Endothelial cell of umbilical vein (primary cell): Measurements from ENCODE around the gene TNS1. TPM values are rescaled to one million over a fixed set of nuclear protein-coding genes. Genes with fewer than 3 reads are reported as not detected.

Experiments
- BruUV-seq: library from RNA; stranded (reverse); fragments of 400-500 nt; replicated peaks from 2 replicates; lab custom pipeline; 2021; lab: Mats Ljungman, UMichigan
- CTCF ChIA-PET: fragments of 300-600, 350-600 bp; sonication (Branson Sonifier 250); formaldehyde crosslinking; loops from one replicate; lab custom pipeline; 2021; ENCODE audit warnings: antibody characterized with exemption, inconsistent platforms; lab: Charles Lee
- POLR2A ChIA-PET: fragments of 300-600, 350-600 bp; sonication (Branson Sonifier 250); formaldehyde crosslinking; loops from one replicate; lab custom pipeline; 2021; ENCODE audit warnings: antibody characterized with exemption, inconsistent platforms; lab: Charles Lee
- DNase-seq: peaks from one replicate; pipeline ENCODE4 v3.0.0-alpha.2; 2011; ENCODE audit warnings: low read depth, low spot score
- FAIRE-seq: peaks from 2 replicates; lab custom pipeline; 2011; peaks lifted over from hg19 to GRCh38; lab: Jason Lieb, UNC
- H2AFZ ChIP-seq: 2 replicates; pipeline ENCODE4 v1.6.0; 2012; ENCODE audit warnings: low read depth, low read length, control low read depth, inconsistent platforms
- H3K27ac ChIP-seq: 2 replicates; pipeline ENCODE4 v1.5.1; 2011; ENCODE audit warnings: low read depth, mild to moderate bottlenecking, control low read depth, low read length, moderate library complexity; ENCODE audit not compliant: insufficient read depth
- H3K27me3 ChIP-seq, 2 experiments: 2 replicates each; pipeline versions ENCODE4 v1.6.0 to v1.6.1; 2011; ENCODE audit warnings: low read length in 2 of 2, mixed read lengths in 1 of 2; ENCODE audit not compliant: control insufficient read depth in 2 of 2, insufficient read depth in 2 of 2
- H3K36me3 ChIP-seq, 2 experiments: 2 replicates in 1 of 2; 3 replicates in 1 of 2; pipeline ENCODE4 v1.5.1; 2011; ENCODE audit warnings: low read length in 2 of 2, mild to moderate bottlenecking in 1 of 2, moderate library complexity in 1 of 2; ENCODE audit not compliant: control insufficient read depth in 2 of 2, insufficient read depth in 2 of 2; ENCODE audit errors: extremely low read depth in 1 of 2
- H3K4me1 ChIP-seq: 3 replicates; pipeline ENCODE4 v1.5.1; 2011; ENCODE audit warnings: mild to moderate bottlenecking, low read length; ENCODE audit not compliant: control insufficient read depth, insufficient read depth; ENCODE audit errors: extremely low read depth
- H3K4me2 ChIP-seq: 2 replicates; pipeline ENCODE4 v1.6.1; 2011; ENCODE audit warnings: low read length, control low read depth, mixed read lengths; ENCODE audit not compliant: insufficient read depth
- H3K4me3 ChIP-seq, 3 experiments: fragments of 200-600 bp in 1 of 3; sonication (generic), shearing (Covaris generic) in 1 of 3; replicated peaks in 1 of 3; 2 replicates each; pipeline ENCODE4 v1.5.1; 2011 to 2016; ENCODE audit warnings: control low read depth in 3 of 3, low read length in 3 of 3, mild to moderate bottlenecking in 2 of 3, inconsistent platforms in 1 of 3, low read depth in 1 of 3, moderate library complexity in 1 of 3; ENCODE audit not compliant: insufficient read depth in 1 of 3
- H3K79me2 ChIP-seq: 2 replicates; pipeline ENCODE4 v1.6.0; 2012; ENCODE audit warnings: low read length, inconsistent platforms; ENCODE audit not compliant: control insufficient read depth, insufficient read depth
- H3K9ac ChIP-seq: replicated peaks from 2 replicates; pipeline ENCODE3; 2011; ENCODE audit warnings: low read length, control low read depth; ENCODE audit not compliant: insufficient read depth; ENCODE audit errors: extremely low read depth
- H3K9me1 ChIP-seq: replicated peaks from 3 replicates; pipeline ENCODE4 v1.6.0; 2011; ENCODE audit warnings: mild to moderate bottlenecking, low read length; ENCODE audit not compliant: control insufficient read depth, insufficient read depth; ENCODE audit errors: extremely low read depth
- H3K9me3 ChIP-seq: replicated peaks from 2 replicates; pipeline ENCODE4 v1.5.1; 2012; ENCODE audit warnings: low read length, inconsistent platforms; ENCODE audit not compliant: control insufficient read depth, insufficient read depth
- H4K20me1 ChIP-seq: replicated peaks from 2 replicates; pipeline ENCODE3; 2011; ENCODE audit warnings: mild to moderate bottlenecking, low read length; ENCODE audit not compliant: control insufficient read depth, insufficient read depth; ENCODE audit errors: extremely low read depth
- CTCF ChIP-seq, 2 donors: IDR thresholded peaks; 1 replicate in 1 of 2; 2 replicates in 1 of 2; pipeline ENCODE4 v1.5.1; 2011; ENCODE audit warnings: low read length in 2 of 2, mild to moderate bottlenecking in 2 of 2, moderate library complexity in 2 of 2, control low read depth in 1 of 2, inconsistent platforms in 1 of 2, low read depth in 1 of 2; ENCODE audit not compliant: insufficient read depth in 1 of 2; ENCODE audit errors: extremely low read depth in 1 of 2
- EZH2 ChIP-seq: IDR thresholded peaks from 2 replicates; pipeline ENCODE4 v1.6.1; 2012; ENCODE audit warnings: borderline replicate concordance, low read depth, mild to moderate bottlenecking, moderate library complexity, low read length, inconsistent platforms; ENCODE audit not compliant: severe bottlenecking
- FOS ChIP-seq: IDR thresholded peaks from 2 replicates; pipeline ENCODE4 v1.6.1; 2011; ENCODE audit warnings: mild to moderate bottlenecking, low read length, moderate library complexity, borderline replicate concordance; ENCODE audit not compliant: insufficient read depth
- GATA2 ChIP-seq: IDR thresholded peaks from 2 replicates; pipeline ENCODE4 v1.7.0; 2011; ENCODE audit warnings: low read depth, mild to moderate bottlenecking, moderate library complexity, mixed read lengths, low read length; ENCODE audit not compliant: insufficient read length, insufficient read depth
- JUN ChIP-seq: IDR thresholded peaks from 2 replicates; pipeline ENCODE4 v1.6.1; 2011; ENCODE audit warnings: borderline replicate concordance, low read depth; ENCODE audit not compliant: insufficient read length, insufficient read depth
- MAX ChIP-seq: IDR thresholded peaks from 2 replicates; pipeline ENCODE4 v1.6.1; 2011; ENCODE audit not compliant: insufficient read depth, insufficient read length
- MYC ChIP-seq: IDR thresholded peaks from one replicate; pipeline ENCODE4 v1.6.1; 2011; ENCODE audit warnings: mild to moderate bottlenecking, low read depth, low read length
- POLR2A ChIP-seq: IDR thresholded peaks from 2 replicates; pipeline ENCODE4 v1.6.1; 2012; ENCODE audit warnings: low read depth, mild to moderate bottlenecking, control low read depth, low read length
- POLR2AphosphoS5 ChIP-seq: IDR thresholded peaks from 2 replicates; pipeline ENCODE4 v1.6.1; 2012; ENCODE audit warnings: low read depth, mild to moderate bottlenecking, control low read depth, low read length, moderate library complexity; ENCODE audit not compliant: insufficient read depth
- dilution Hi-C: fragments of 300-500 bp; cut with MboI; formaldehyde crosslinking; loops from one replicate; pipeline ENCODE4 v1.15.0; 2019; ENCODE audit warnings: low sequenced_read_pairs; ENCODE audit not compliant: extremely low pct_ligation_motif_present
- intact Hi-C: fragments of 100-400 bp; cut with micrococcal nuclease; formaldehyde crosslinking; loops from one replicate; pipeline ENCODE4 v1.10.0; 2022
- polyA plus RNA-seq, 4 experiments: library from polyadenylated mRNA; depleted of rRNA in 3 of 4; stranded (reverse) in 3 of 4; unstranded in 1 of 4; fragments of >200 nt; gene quantifications; 2 replicates each; pipeline versions ENCODE4 v1.2.1 to v1.2.3, GENCODE V29; 2011 to 2012; ENCODE audit warnings: missing spikeins in 1 of 4
- total RNA-seq: library from RNA; stranded (reverse); gene quantifications from 2 replicates; pipeline ENCODE4 v1.2.3, GENCODE V29; 2021

Gene TNS1
- total and polyA plus RNA-seq, 2 donors (not counting 3 experiments of a cell fraction or from before 2014, with no cell fraction given), result 11.0 to 52.1 TPM

- dilution Hi-C loops, result no loop called here
- intact Hi-C loops, result no loop called here
- H3K9ac ChIP-seq, result no peak overlapping the region
- H3K9me3 ChIP-seq, result no peaks in the 10 kb centered on the region
- H2AFZ ChIP-seq, result no peak overlapping the region
- no peak overlapping the region for H3K4me2 ChIP-seq
- no peak overlapping the region for H3K27ac ChIP-seq
- ChIA-PET CTCF (interaction anchor here (1.4 kb wide), 1 partner anchor 176 kb away, joined by 3 read pairs; no protein-coding TSS in a partner anchor), POLR2A (no interaction called here)
- TF ChIP-seq MYC (no peak), JUN (no peak), CTCF (IDR thresholded peaks at IDR 0.05; ENCODE audit: extremely low read depth in 1 of 2, insufficient read depth in 1 of 2, low read depth in 1 of 2, low read length in 2 of 2) (no peak), MAX (no peak), GATA2 (no peak), FOS (no peak), POLR2A (no peak), POLR2AphosphoS5 (no peak), EZH2 (no peak)
- no peak for FAIRE-seq
- peaks cover 2 to 5% of the 10 kb centered on the region in 2 experiments for H3K36me3 ChIP-seq
- H3K4me1 ChIP-seq, result peaks cover 36% of the 10 kb centered on the region
- H4K20me1 ChIP-seq, result no peaks in the 10 kb centered on the region
- H3K27me3 ChIP-seq, result no peaks in the 10 kb centered on the region
- TSS peak; percentile 17 for BruUV-seq
- H3K79me2 ChIP-seq, result no peaks in the 10 kb centered on the region
- H3K9me1 ChIP-seq, result no peaks in the 10 kb centered on the region
- no peak for DNase-seq
- H3K4me3 ChIP-seq, result no peak overlapping the region
Measured at GRCh38 chr2:217818293-217818850, 184.4 kb downstream of the TNS1 start.
